Measurements from ENCODE around the gene KCNK4.

GRCh38 chr11:64297699-64298358 is 6.7 kb downstream of the KCNK4 start:
- TF ChIP-seq, protein P1, sequence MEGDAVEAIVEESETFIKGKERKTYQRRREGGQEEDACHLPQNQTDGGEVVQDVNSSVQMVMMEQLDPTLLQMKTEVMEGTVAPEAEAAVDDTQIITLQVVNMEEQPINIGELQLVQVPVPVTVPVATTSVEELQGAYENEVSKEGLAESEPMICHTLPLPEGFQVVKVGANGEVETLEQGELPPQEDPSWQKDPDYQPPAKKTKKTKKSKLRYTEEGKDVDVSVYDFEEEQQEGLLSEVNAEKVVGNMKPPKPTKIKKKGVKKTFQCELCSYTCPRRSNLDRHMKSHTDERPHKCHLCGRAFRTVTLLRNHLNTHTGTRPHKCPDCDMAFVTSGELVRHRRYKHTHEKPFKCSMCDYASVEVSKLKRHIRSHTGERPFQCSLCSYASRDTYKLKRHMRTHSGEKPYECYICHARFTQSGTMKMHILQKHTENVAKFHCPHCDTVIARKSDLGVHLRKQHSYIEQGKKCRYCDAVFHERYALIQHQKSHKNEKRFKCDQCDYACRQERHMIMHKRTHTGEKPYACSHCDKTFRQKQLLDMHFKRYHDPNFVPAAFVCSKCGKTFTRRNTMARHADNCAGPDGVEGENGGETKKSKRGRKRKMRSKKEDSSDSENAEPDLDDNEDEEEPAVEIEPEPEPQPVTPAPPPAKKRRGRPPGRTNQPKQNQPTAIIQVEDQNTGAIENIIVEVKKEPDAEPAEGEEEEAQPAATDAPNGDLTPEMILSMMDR (IDR thresholded peaks at IDR 0.05), result no peak
- TF ChIP-seq POLR2A (IDR thresholded peaks at IDR 0.05), result no peak
